H9 (cell line): ENCODE data around the gene TSTD1. TPM values are rescaled to one million over a fixed set of nuclear protein-coding genes. Genes with fewer than 3 reads are reported as not detected.
A peak's percentile ranks its signal among the peaks of the same experiment; 100 is the strongest.

Experiments used
- DNase-seq: peaks from one replicate; pipeline ENCODE4 v3.0.0-alpha.2; 2017
- H2AFZ ChIP-seq: one replicate; pipeline ENCODE4 v1.6.1; 2013; ENCODE audit warnings: mild to moderate bottlenecking, low read length, control low read depth, moderate library complexity
- H2AK5ac ChIP-seq: 2 replicates; pipeline ENCODE4 v1.6.1; 2013; ENCODE audit warnings: low read length, control low read depth, mixed read lengths; ENCODE audit not compliant: insufficient read length
- H2BK120ac ChIP-seq: one replicate; pipeline ENCODE4 v1.6.1; 2013; ENCODE audit warnings: low read depth, mild to moderate bottlenecking, low read length, control low read depth, inconsistent platforms; ENCODE audit not compliant: poor library complexity, severe bottlenecking
- H2BK12ac ChIP-seq: 2 replicates; pipeline ENCODE4 v1.6.1; 2013; ENCODE audit warnings: low read length, control low read depth, mixed read lengths, low read depth; ENCODE audit not compliant: insufficient read length
- H2BK15ac ChIP-seq: 2 replicates; pipeline ENCODE4 v1.6.1; 2013; ENCODE audit warnings: low read depth, low read length, control low read depth
- H2BK20ac ChIP-seq: one replicate; pipeline ENCODE4 v1.6.1; 2013; ENCODE audit warnings: low read depth, mild to moderate bottlenecking, low read length, control low read depth, inconsistent platforms; ENCODE audit not compliant: poor library complexity, severe bottlenecking
- H2BK5ac ChIP-seq: 2 replicates; pipeline ENCODE4 v1.6.1; 2013; ENCODE audit warnings: low read length, control low read depth, mixed read lengths; ENCODE audit not compliant: insufficient read length
- H3K14ac ChIP-seq: 2 replicates; pipeline ENCODE4 v1.6.1; 2013; ENCODE audit warnings: low read length, control low read depth; ENCODE audit not compliant: insufficient read depth
- H3K18ac ChIP-seq: 2 replicates; pipeline ENCODE4 v1.6.1; 2013; ENCODE audit warnings: low read depth, mild to moderate bottlenecking, mixed read lengths, low read length, control low read depth; ENCODE audit not compliant: insufficient read length
- H3K23ac ChIP-seq: 2 replicates; pipeline ENCODE4 v1.6.1; 2013; ENCODE audit warnings: low read length, control low read depth, mixed read lengths, low read depth; ENCODE audit not compliant: insufficient read length
- H3K23me2 ChIP-seq: 2 replicates; pipeline ENCODE4 v1.6.1; 2013; ENCODE audit warnings: low read depth, mild to moderate bottlenecking, mixed read lengths, low read length, control low read depth; ENCODE audit not compliant: insufficient read length, poor library complexity, severe bottlenecking
- H3K27ac ChIP-seq: 2 replicates; pipeline ENCODE4 v1.5.1; 2013; ENCODE audit warnings: low read length, control low read depth, mixed read lengths, low read depth; ENCODE audit not compliant: insufficient read length
- H3K27me3 ChIP-seq: 2 replicates; pipeline ENCODE4 v1.6.1; 2013; ENCODE audit warnings: low read length, control low read depth, inconsistent platforms; ENCODE audit not compliant: insufficient read depth
- H3K4ac ChIP-seq: 2 replicates; pipeline ENCODE4 v1.6.1; 2013; ENCODE audit warnings: low read depth, mild to moderate bottlenecking, control low read depth, inconsistent platforms, low read length, moderate library complexity
- H3K4me1 ChIP-seq: 2 replicates; pipeline ENCODE4 v1.6.1; 2013; ENCODE audit warnings: low read length, control low read depth, inconsistent platforms; ENCODE audit not compliant: insufficient read depth
- H3K4me2 ChIP-seq: 2 replicates; pipeline ENCODE4 v1.6.1; 2013; ENCODE audit warnings: low read length, control low read depth, mixed read lengths; ENCODE audit not compliant: insufficient read length, insufficient read depth
- H3K56ac ChIP-seq: 2 replicates; pipeline ENCODE4 v1.6.1; 2013; ENCODE audit warnings: low read depth, mild to moderate bottlenecking, mixed read lengths, low read length, control low read depth; ENCODE audit not compliant: insufficient read length
- H3K79me1 ChIP-seq: 2 replicates; pipeline ENCODE4 v1.6.1; 2013; ENCODE audit warnings: low read depth, mild to moderate bottlenecking, moderate library complexity, low read length, control low read depth, inconsistent platforms; ENCODE audit not compliant: insufficient read depth, poor library complexity, severe bottlenecking
- H3K79me2 ChIP-seq: 2 replicates; pipeline ENCODE4 v1.6.1; 2013; ENCODE audit warnings: low read length, control low read depth, inconsistent platforms; ENCODE audit not compliant: insufficient read depth
- H3K9ac ChIP-seq: 2 replicates; pipeline ENCODE4 v1.6.1; 2013; ENCODE audit warnings: low read length, control low read depth, mixed read lengths; ENCODE audit not compliant: insufficient read length; ENCODE audit errors: extremely low read depth
- H3K9me3 ChIP-seq: one replicate; pipeline ENCODE4 v1.6.1; 2013; ENCODE audit warnings: low read depth, low read length, inconsistent platforms; ENCODE audit not compliant: control insufficient read depth
- H3T11ph ChIP-seq: one replicate; pipeline ENCODE4 v1.6.1; 2013; ENCODE audit warnings: mild to moderate bottlenecking, low read length, control low read depth, inconsistent platforms
- H4K20me1 ChIP-seq: one replicate; pipeline ENCODE4 v1.6.1; 2013; ENCODE audit not compliant: control insufficient read depth, insufficient read length, insufficient read depth
- H4K5ac ChIP-seq: 2 replicates; pipeline ENCODE4 v1.6.1; 2013; ENCODE audit warnings: low read depth, mild to moderate bottlenecking, mixed read lengths, low read length, control low read depth; ENCODE audit not compliant: insufficient read length
- H4K8ac ChIP-seq: replicated peaks from 2 replicates; pipeline ENCODE4 v1.6.1; 2013; ENCODE audit warnings: low read length, control low read depth, mixed read lengths, low read depth; ENCODE audit not compliant: insufficient read length
- H4K91ac ChIP-seq: 2 replicates; pipeline ENCODE4 v1.6.1; 2013; ENCODE audit warnings: low read depth, mild to moderate bottlenecking, moderate library complexity, mixed read lengths, low read length, control low read depth; ENCODE audit not compliant: insufficient read length
- H3K27ac Mint-ChIP-seq, 3 experiments: 2 replicates in 2 of 3; 3 replicates in 1 of 3; pipeline ENCODE4 v1.8.0; 2020 to 2021; ENCODE audit warnings: mixed read lengths in 3 of 3, mild to moderate bottlenecking in 1 of 3, moderate library complexity in 1 of 3
- H3K27me3 Mint-ChIP-seq: 2 replicates; pipeline ENCODE4 v1.8.0; 2021; ENCODE audit warnings: low read depth, mild to moderate bottlenecking, moderate library complexity, mixed read lengths
- H3K36me3 Mint-ChIP-seq, 3 experiments: 2 replicates in 2 of 3; 3 replicates in 1 of 3; pipeline ENCODE4 v1.8.0; 2020 to 2021; ENCODE audit warnings: low read depth in 3 of 3, mixed read lengths in 3 of 3; ENCODE audit not compliant: insufficient read depth in 1 of 3
- H3K4me1 Mint-ChIP-seq, 2 experiments: 2 replicates each; pipeline ENCODE4 v1.8.0; 2020; ENCODE audit warnings: mixed read lengths in 2 of 2
- H3K4me3 Mint-ChIP-seq, 2 experiments: 2 replicates in 1 of 2; 3 replicates in 1 of 2; pipeline ENCODE4 v1.8.0; 2020 to 2021; ENCODE audit warnings: mild to moderate bottlenecking in 2 of 2, mixed read lengths in 2 of 2, moderate library complexity in 1 of 2
- H3K9me3 Mint-ChIP-seq, 2 experiments: 2 replicates in 1 of 2; 3 replicates in 1 of 2; pipeline ENCODE4 v1.8.0; 2020; ENCODE audit warnings: mild to moderate bottlenecking in 2 of 2, mixed read lengths in 2 of 2, moderate library complexity in 1 of 2
- CTCF ChIP-seq: fragments of 200-600 bp; sonication (generic); conservative IDR thresholded peaks from 3 replicates; pipeline ENCODE4 v1.8.0; 2021; ENCODE audit warnings: antibody characterized with exemption, mild to moderate bottlenecking
- WGBS: extraction: QIAGEN DNeasy Blood & Tissue Kit; methylation state at CpG from one replicate; pipeline ENCODE4 v1.1.7; 2013; ENCODE audit warnings: missing lambda C conversion rate, low lambda C conversion rate, mixed read lengths; ENCODE audit not compliant: insufficient read length; ENCODE audit errors: extremely low coverage; 5-methylcytosine and 5-hydroxymethylcytosine counted together
- total RNA-seq: library from RNA; stranded (reverse); gene quantifications from 2 replicates; pipeline ENCODE4 v1.2.1, GENCODE V29; 2021

The TSTD1 gene
- total RNA-seq, 1 experiment from 2014 or later, result 73.7 TPM

GRCh38 chr1:161059293-161059692 is 20.5 kb upstream of the TSTD1 start:
- Histone ChIP-seq H3K27me3 (no peaks in the 10 kb centered on the region; the same call in 1 of the 2 replicates), H2AK5ac (no peak overlapping the region), H3K79me2 (no peaks in the 10 kb centered on the region), H2BK12ac (no peak overlapping the region), H3K9me3 (no peaks in the 10 kb centered on the region), H4K20me1 (no peaks in the 10 kb centered on the region), H2AFZ (no peak overlapping the region), H3K4ac (no peak overlapping the region), H3K23me2 (no peaks in the 10 kb centered on the region), H2BK15ac (no peak overlapping the region), H2BK5ac (no peak overlapping the region), H3T11ph (no peak overlapping the region), H3K4me2 (no peak overlapping the region), H3K23ac (no peak overlapping the region), H2BK20ac (no peak overlapping the region), H3K56ac (no peak overlapping the region), H4K8ac (no peak overlapping the region), H4K5ac (no peak overlapping the region), H2BK120ac (no peak overlapping the region), H3K79me1 (no peaks in the 10 kb centered on the region), H3K9ac (no peak overlapping the region), H3K27ac (no peak overlapping the region), H3K14ac (no peak overlapping the region), H3K18ac (no peak overlapping the region), H4K91ac (no peak overlapping the region), H3K4me1 (no peaks in the 10 kb centered on the region; the same call in 1 of the 2 replicates)
- no CpG with 5 or more reads among the region's 6 CpGs for WGBS
- H3K4me1 Mint-ChIP-seq, result peaks cover 8 to 16% of the 10 kb centered on the region in 2 experiments
- H3K9me3 Mint-ChIP-seq, result no peaks in the 10 kb centered on the region
- H3K4me3 Mint-ChIP-seq, result no peak overlapping the region
- H3K27me3 Mint-ChIP-seq, result peaks cover 3% of the 10 kb centered on the region
- TF ChIP-seq CTCF, result no peak
- H3K36me3 Mint-ChIP-seq, result no peaks in the 10 kb centered on the region
- DNase-seq, result no peak
- peak overlapping the region in 1 of 3 experiments; percentile 80; a peak in 2 of 7 replicates for H3K27ac Mint-ChIP-seq
